Left ventricle myocardium superior (tissue), 1 donor: Measurements from ENCODE around the gene RUBCNL. TPM values are rescaled to one million over a fixed set of nuclear protein-coding genes. Genes with fewer than 3 reads are reported as not detected.
"Not testable (repeated sequence)": the region's sequence is repeated elsewhere in the genome, so short reads cannot be mapped to it uniquely, and the experiment has no call there.

Source experiments
- ATAC-seq: fragments of 200-7000 bp; cut with Tn5 transposase; one replicate; pipeline ENCODE4 v1.9.1; 2020; ENCODE audit warnings: mild to moderate bottlenecking, moderate library complexity
- DNase-seq: peaks from one replicate; pipeline ENCODE4 v3.0.0-alpha.2; 2020
- intact Hi-C: fragments of 100-400 bp; cut with micrococcal nuclease; formaldehyde crosslinking; loops from one replicate; pipeline ENCODE4 v1.11.0; 2022
- long read RNA-seq: library from polyadenylated mRNA; unstranded; transcript quantifications from one replicate; pipeline ENCODE4 v2.0.0, GENCODE V29; 2021
- total RNA-seq: library from RNA; stranded (reverse); fragmentation: NEBNext Ultra II Directional; extraction: Animal tissue kit (Norgen Biotek cat#: 25700); gene quantifications from one replicate; pipeline ENCODE4 v1.2.1, GENCODE V29; 2021
- donor health status: DM: no; HTN: yes; CAD: no; lungs with severe emphysema.

RUBCNL gene
- 0.69 TPM for total RNA-seq
- long read RNA-seq: 0 reads

GRCh38 chr13:46387064-46387851 is at the start of gene RUBCNL:
Gene RUBCNL, minus strand, starts transcription at chr13:46387252. Its CDS starts 14,777 bp downstream, at chr13:46372475.
- ATAC-seq (peak; percentile 50), DNase-seq (peak; percentile 62)
- intact Hi-C loops: no loop called here

GRCh38 chr13:46429558-46429957 is 42.5 kb upstream of the RUBCNL start:
- DNase-seq, ATAC-seq, intact Hi-C loops: not testable (repeated sequence)

GRCh38 chr13:46405457-46405856 is 18.4 kb upstream of the RUBCNL start:
- ATAC-seq (no peak), DNase-seq (no peak)

GRCh38 chr13:46404733-46405100 is 17.7 kb upstream of the RUBCNL start:
- ATAC-seq: peak; percentile 48

More at GRCh38 chr13:46405457-46405856, 18.4 kb upstream of the RUBCNL start:
- intact Hi-C loops: no loop called here

GRCh38 chr13:46403851-46404732 is 17.0 kb upstream of the RUBCNL start:
- intact Hi-C loops: no loop called here
- ATAC-seq: peak; percentile 80
- DNase-seq: no peak

More at GRCh38 chr13:46404733-46405100, 17.7 kb upstream of the RUBCNL start:
- no peak for DNase-seq
- intact Hi-C loops: no loop called here

- ATAC-seq (no peak), DNase-seq (no peak)
- intact Hi-C loops: no loop called here
Measured at GRCh38 chr13:46402178-46402577, 15.1 kb upstream of the RUBCNL start.

- DNase-seq: no peak
- intact Hi-C loops: no loop called here
- ATAC-seq: no peak
Measured at GRCh38 chr13:46401432-46401831, 14.4 kb upstream of the RUBCNL start.

GRCh38 chr13:46396341-46396740 is 9.3 kb upstream of the RUBCNL start:
- intact Hi-C loops: no loop called here
- ATAC-seq: no peak
- DNase-seq: no peak

- no peak for ATAC-seq
- DNase-seq: no peak
- intact Hi-C loops: no loop called here
Measured at GRCh38 chr13:46392967-46393366, 5.9 kb upstream of the RUBCNL start.

GRCh38 chr13:46389457-46390451 is 2.7 kb upstream of the RUBCNL start:
- DNase-seq (no peak), ATAC-seq (peak; percentile 78)
- intact Hi-C loops: no loop called here

- ATAC-seq (no peak), DNase-seq (no peak)
- intact Hi-C loops: no loop called here
Measured at GRCh38 chr13:46388846-46389245, 1.8 kb upstream of the RUBCNL start.

GRCh38 chr13:46388308-46388707 is 1.3 kb upstream of the RUBCNL start:
- DNase-seq: no peak
- no peak for ATAC-seq
- intact Hi-C loops: no loop called here

GRCh38 chr13:46386392-46387063 is 524 bp downstream of the RUBCNL start:
- ATAC-seq: peak; percentile 12
- intact Hi-C loops: no loop called here
- DNase-seq: no peak

GRCh38 chr13:46385946-46386345 is 1.1 kb downstream of the RUBCNL start:
- DNase-seq (no peak), ATAC-seq (no peak)
- intact Hi-C loops: no loop called here

- intact Hi-C loops: no loop called here
- ATAC-seq: no peak
Measured at GRCh38 chr13:46383383-46383782, 3.7 kb downstream of the RUBCNL start.

GRCh38 chr13:46382224-46382623 is 4.8 kb downstream of the RUBCNL start:
- DNase-seq: no peak
- no peak for ATAC-seq
- intact Hi-C loops: no loop called here

More at GRCh38 chr13:46383383-46383782, 3.7 kb downstream of the RUBCNL start:
- DNase-seq: no peak

- intact Hi-C loops: no loop called here
- no peak for DNase-seq
- ATAC-seq: no peak
Measured at GRCh38 chr13:46380242-46380641, 6.8 kb downstream of the RUBCNL start.

GRCh38 chr13:46379611-46380010 is 7.4 kb downstream of the RUBCNL start:
- DNase-seq: no peak
- intact Hi-C loops: no loop called here
- ATAC-seq: no peak
